Inferior parietal cortex (tissue), 1 donor: ENCODE results near the gene NAV3.

ENCODE experiments used
- DNase-seq: peaks from one replicate; pipeline ENCODE4 v3.0.0-alpha.2; 2016; ENCODE audit errors: extremely low spot score

The NAV3 gene

GRCh38 chr12:77841521-77841920 lies 10.8 kb downstream of the NAV3 start:
- DNase-seq, result no peak

- no peak for DNase-seq
Observed at GRCh38 chr12:77842430-77842829, 11.7 kb downstream of the NAV3 start.

GRCh38 chr12:77845831-77846230 lies 15.1 kb downstream of the NAV3 start:
- DNase-seq, result no peak

DNA sequence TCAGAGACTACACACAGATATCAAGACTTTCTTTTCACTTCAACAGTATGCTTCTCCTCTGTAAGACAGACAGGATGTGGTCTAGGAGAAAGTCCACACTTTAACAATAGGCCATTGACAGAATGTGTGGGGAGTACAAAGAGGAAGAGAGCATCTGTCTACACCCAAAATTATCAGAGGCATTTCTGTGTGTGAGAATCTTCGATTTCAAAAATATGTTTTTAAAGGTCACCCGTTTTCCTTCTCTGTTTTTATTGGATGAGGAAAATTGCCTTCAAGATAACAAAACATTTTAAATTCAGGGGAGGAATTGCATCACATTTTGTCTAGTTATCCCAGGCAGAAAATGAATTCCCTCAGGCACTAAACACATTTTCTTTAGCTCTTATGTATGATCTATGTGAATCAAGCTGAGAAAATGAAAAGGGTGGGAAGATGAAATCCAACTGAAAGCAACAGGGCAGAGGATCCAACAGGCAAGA lies 16.4 kb downstream of the NAV3 start:
- no peak for DNase-seq

GRCh38 chr12:77847680-77848431 lies 17.2 kb downstream of the NAV3 start:
- peak; percentile 40 for DNase-seq

GRCh38 chr12:77850129-77850528 lies 19.4 kb downstream of the NAV3 start:
- DNase-seq, result no peak

DNA sequence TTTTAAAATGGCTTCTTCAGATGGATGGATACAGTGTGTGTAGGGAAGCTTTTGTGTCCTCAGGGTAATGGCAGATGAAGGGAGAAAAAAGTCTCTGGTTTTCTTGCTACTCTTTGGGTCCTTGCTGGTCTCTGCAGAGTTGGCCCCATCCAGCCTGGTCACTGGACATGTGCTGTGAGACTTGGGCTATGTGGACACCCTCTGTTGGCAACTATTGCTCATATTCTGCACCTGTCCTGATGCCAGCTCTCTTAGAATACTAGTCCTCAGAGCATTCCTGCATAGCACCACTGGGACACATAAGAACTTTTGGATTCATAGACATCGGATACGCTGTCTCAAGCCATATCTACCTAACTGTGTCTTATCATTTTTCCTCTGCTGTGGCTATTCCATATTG lies 20.0 kb downstream of the NAV3 start:
- no peak for DNase-seq

DNA sequence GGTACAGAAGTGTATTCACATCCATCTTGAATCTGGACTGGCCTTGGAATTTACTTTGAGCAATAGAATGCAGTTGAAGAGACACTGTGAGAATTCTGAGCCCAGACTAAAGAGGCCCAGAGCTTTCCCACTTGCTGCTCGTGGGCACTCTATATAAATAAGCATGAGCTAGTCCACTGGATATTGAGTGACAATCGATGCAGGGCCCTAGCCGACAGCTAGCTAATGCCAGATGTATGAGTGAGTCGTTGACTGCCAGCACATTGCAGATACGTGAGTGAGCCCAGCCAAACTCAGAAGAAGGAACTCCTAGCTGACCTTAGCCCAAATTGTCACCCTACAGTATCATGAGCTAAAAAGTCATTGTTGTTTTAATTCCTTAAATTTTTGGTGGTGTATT lies 24.9 kb downstream of the NAV3 start:
- DNase-seq, result no peak

GRCh38 chr12:77861317-77861716 lies 30.6 kb downstream of the NAV3 start:
- DNase-seq, result no peak

DNA sequence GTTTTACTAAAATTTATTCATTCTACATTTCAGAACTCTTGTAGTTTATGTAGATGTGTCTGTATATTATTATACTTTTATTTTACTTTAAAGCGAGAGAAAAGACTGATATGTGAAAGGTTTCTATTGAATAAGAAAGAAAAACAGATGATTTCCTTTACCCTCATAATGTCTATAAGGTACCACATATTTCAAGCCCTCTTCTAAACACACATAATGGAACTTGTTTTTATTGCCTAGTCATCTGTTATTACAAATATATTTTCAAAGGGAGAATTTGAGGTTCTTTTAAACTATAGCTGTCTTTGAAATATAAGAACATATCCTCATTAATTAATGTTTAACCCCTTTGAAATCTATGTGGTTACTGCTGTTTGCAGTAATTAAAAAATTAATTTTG lies 34.5 kb downstream of the NAV3 start:
- no peak for DNase-seq

DNA sequence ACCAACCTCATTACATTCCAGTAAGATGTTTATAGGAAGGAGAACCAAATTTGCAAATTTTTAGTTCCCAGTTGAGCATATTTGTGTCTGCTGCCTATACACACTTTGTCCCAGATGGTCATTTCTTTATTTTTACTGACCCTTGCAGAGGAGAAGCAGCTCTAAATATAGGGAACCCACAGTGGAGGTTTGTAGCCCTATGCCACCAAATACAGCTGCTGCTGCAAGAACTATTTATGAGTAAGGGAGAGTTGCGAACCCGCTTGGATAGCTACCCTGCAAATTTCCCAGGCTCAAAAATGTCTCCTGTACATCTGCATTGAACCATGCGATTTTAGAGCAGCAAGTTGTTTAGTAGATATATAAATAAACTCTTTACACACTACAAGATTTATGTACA lies 48.2 kb downstream of the NAV3 start:
- no peak for DNase-seq

DNA sequence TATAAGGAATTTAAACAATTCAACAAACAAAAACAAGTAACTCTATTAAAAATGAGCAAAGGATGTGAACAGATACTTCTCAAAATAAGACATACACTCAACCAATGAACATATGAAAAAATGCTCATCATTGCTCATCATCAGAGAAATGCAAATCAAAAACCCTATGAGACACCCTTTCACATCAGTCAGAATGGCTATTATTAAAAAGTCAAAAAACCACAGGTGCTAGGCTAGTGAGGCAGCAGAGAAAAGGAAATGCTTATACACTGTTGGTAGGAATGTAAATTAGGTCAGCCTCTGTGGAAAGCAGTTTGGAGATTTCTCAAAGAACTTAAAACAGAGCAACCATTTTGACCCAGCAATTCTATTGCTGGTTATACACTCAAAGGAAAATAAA lies 52.0 kb downstream of the NAV3 start:
- no peak for DNase-seq

DNA sequence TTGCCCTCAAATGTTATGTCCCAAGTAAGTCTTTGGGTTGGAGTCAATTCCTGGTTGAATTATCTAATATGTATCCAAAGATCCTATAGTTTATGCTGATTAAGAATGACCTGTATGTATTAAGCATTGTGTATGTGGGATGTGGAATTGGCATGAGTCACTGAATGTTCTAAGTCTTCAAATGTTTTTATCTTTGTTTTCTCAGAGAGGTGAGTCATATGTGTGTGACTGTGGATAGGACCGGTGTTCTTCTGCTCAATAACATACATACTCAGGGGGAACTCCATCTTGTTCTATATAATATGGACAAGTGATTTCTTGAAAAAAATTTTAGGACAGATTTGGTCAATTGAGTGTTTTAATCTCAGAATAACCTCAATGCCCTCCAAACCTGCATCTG lies 57.9 kb downstream of the NAV3 start:
- DNase-seq, result no peak

GRCh38 chr12:77891518-77892147 lies 60.9 kb downstream of the NAV3 start:
- DNase-seq, result no peak

DNA sequence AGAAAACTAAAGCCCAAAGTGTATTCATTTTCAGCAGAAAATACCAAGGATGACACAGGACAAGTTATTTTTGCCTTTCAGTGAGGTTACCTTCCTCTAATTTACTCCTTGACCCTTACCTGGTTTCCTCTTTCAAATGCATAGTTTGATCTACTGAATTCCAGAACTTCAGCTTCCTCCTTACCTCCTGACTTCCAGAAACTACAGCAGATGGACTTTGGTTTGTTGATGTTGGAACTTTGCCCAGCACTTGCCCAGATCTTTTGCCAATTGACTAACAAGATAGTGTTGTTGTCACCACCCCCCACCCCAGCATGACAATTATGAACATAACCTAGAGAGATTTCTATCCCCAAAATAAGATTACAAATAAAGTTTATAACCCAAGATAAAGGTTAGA lies 63.2 kb downstream of the NAV3 start:
- DNase-seq, result no peak

- no peak for DNase-seq
Observed at GRCh38 chr12:77894556-77894955, 63.9 kb downstream of the NAV3 start.

- DNase-seq, result no peak
Observed at GRCh38 chr12:77895699-77896098, 65.0 kb downstream of the NAV3 start.

GRCh38 chr12:77907936-77908335 lies 77.2 kb downstream of the NAV3 start:
- DNase-seq, result no peak

DNA sequence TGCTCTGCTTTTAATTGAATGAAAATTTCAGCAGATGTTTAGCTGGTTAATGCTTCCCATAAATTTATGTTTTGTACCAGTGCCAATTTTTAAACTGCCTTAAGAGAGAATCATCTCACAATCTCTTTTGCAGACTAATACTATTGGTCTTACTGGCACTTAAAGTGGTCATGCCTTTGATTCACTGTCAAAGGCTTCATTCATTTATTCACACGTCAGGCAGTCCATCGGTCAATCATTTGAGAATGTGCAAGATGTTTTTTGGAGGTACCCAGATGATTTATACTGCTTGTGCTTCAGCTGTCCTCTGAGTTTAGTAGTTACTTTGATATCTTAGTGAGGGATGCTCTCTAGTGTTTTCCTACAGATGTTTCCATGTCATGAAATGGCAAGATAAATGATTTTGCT lies 83.4 kb downstream of the NAV3 start:
- DNase-seq, result no peak

DNA sequence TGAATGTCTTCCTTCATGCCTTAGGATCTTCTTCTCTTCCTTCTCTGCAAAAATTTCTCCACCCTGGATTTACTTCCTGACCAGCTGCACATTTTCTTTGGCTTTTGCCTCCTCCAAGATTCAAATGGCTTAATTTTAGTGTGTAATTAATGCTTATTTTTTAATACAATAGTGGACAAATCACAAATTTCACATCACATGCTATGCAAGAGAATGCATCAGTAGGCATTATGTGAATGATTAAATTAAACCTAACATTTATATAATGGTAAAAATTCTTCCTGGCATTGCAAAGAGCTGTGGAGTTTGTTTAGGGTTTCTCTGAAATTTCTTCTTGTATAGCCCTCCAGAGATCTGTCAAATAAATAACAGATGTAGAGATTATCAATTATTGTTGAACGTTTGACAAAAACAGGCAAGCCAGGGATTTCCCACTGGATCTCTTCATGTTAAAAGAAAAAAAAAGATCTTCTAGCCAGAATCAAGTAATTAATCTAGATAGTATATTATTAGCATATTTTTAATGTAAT lies 84.4 kb downstream of the NAV3 start:
- no peak for DNase-seq

- DNase-seq, result no peak
Observed at GRCh38 chr12:77916276-77916675, 85.6 kb downstream of the NAV3 start.

DNA sequence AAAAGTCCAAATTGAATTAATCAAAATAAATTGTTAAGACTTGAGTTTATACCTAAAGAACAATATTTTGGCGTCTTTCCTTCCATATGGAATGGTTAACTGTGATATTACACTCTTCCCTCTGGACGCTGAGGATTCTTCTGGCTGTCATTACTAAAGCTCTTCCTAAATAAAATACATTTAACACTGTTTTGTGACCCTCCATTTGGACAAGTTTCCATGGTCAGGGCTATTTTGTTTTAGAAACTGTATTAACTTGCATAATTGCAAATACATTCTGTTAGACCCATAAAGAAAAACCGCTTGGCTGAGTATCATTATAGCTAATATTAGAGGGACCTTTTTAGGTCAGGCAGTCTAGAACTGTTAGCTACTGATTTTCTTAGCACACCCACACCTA lies 87.4 kb downstream of the NAV3 start:
- no peak for DNase-seq

DNA sequence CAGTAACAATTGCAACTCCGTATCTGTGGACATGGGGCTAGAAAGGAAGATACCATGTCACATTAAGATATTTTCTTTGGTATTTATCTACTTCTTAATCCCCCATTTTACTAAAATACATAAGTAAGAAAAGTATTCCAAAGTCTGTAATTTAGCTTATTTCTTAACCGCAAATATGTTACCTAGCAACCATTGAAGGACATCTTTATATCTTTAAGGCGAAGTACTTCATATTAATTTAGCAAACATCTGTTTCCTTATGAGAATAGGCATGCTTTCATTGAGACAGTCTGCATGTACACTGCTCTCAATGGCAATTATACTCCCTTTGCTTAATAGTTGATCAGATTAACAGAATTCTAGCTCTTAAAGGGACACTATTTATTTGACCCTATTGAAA lies 88.8 kb downstream of the NAV3 start:
- no peak for DNase-seq
